A172 (cell line): Measurements from ENCODE around the gene FAM111A. TPM values are rescaled to one million over a fixed set of nuclear protein-coding genes. Genes with fewer than 3 reads are reported as not detected.
A peak's percentile ranks its signal among the peaks of the same experiment; 100 is the strongest.
"Not testable (repeated sequence)": the region's sequence is repeated elsewhere in the genome, so short reads cannot be mapped to it uniquely, and the experiment has no call there.

Source experiments
- DNase-seq: peaks from one replicate; pipeline ENCODE4 v3.0.0-alpha.2; 2015; ENCODE audit warnings: low spot score
- total RNA-seq: library from RNA; depleted of rRNA; stranded (reverse); fragments of >200 nt; shearing (Covaris generic); gene quantifications from 2 replicates; pipeline ENCODE4 v1.2.3, GENCODE V29; 2014; rRNA removed

The FAM111A gene
- total RNA-seq, result 83.5 and 102 TPM in 2 replicates

GRCh38 chr11:59142530-59143507 lies at the start of gene FAM111A:
Gene FAM111A, plus strand, starts transcription at chr11:59142856. Its CDS starts 6,017 bp downstream, at chr11:59148873.
- peak; percentile 90 for DNase-seq

GRCh38 chr11:59093576-59093975 lies 49.1 kb upstream of the FAM111A start:
- not testable (repeated sequence) for DNase-seq

- not testable (repeated sequence) for DNase-seq
Measured at GRCh38 chr11:59095225-59095624, 47.4 kb upstream of the FAM111A start.

- DNase-seq, result not testable (repeated sequence)
Measured at GRCh38 chr11:59095972-59096575, 46.6 kb upstream of the FAM111A start.

- DNase-seq, result peak; percentile 40
Measured at GRCh38 chr11:59097113-59097708, 45.4 kb upstream of the FAM111A start.

- not testable (repeated sequence) for DNase-seq
Measured at GRCh38 chr11:59097938-59098337, 44.7 kb upstream of the FAM111A start.

GRCh38 chr11:59102259-59102765 lies 40.3 kb upstream of the FAM111A start:
- no peak for DNase-seq

- DNase-seq, result peak; percentile 92
Measured at GRCh38 chr11:59106363-59107336, 36.0 kb upstream of the FAM111A start, which contains the start of gene FAM111B. Gene FAM111B, plus strand, starts transcription at chr11:59107237. Its CDS starts 2,389 bp downstream, at chr11:59109626.

GRCh38 chr11:59107721-59108120 lies 34.9 kb upstream of the FAM111A start:
- not testable (repeated sequence) for DNase-seq

GRCh38 chr11:59112494-59112893 lies 30.2 kb upstream of the FAM111A start:
- no peak for DNase-seq

- no peak for DNase-seq
Measured at GRCh38 chr11:59114344-59114743, 28.3 kb upstream of the FAM111A start.

GRCh38 chr11:59115553-59115952 lies 27.1 kb upstream of the FAM111A start:
- DNase-seq, result no peak

GRCh38 chr11:59117774-59118173 lies 24.9 kb upstream of the FAM111A start:
- no peak for DNase-seq

GRCh38 chr11:59119826-59120225 lies 22.8 kb upstream of the FAM111A start:
- no peak for DNase-seq

GRCh38 chr11:59135648-59136461 lies 6.8 kb upstream of the FAM111A start:
- DNase-seq, result peak; percentile 59

- DNase-seq, result not testable (repeated sequence)
Measured at GRCh38 chr11:59136551-59136950, 6.1 kb upstream of the FAM111A start.

GRCh38 chr11:59137190-59137589 lies 5.5 kb upstream of the FAM111A start:
- DNase-seq, result no peak

GRCh38 chr11:59138643-59139042 lies 4.0 kb upstream of the FAM111A start:
- no peak for DNase-seq

GRCh38 chr11:59141191-59141590 lies 1.5 kb upstream of the FAM111A start:
- DNase-seq, result no peak
